IMR-90 (cell line): ENCODE measurements around the gene MMAA.
"Not testable (repeated sequence)": the region's sequence is repeated elsewhere in the genome, so short reads cannot be mapped to it uniquely, and the experiment has no call there.

Source experiments
- CTCF ChIP-seq: conservative IDR thresholded peaks from 2 replicates; pipeline ENCODE4 v1.5.1; 2012; ENCODE audit warnings: mild to moderate bottlenecking, low read depth, low read length, improper control_type of control experiment
- MAZ ChIP-seq: IDR thresholded peaks from 2 replicates; pipeline ENCODE4 v1.6.1; 2012; ENCODE audit warnings: low read depth, mild to moderate bottlenecking, low read length, improper control_type of control experiment, moderate library complexity, borderline replicate concordance
- MXI1 ChIP-seq: IDR thresholded peaks from 2 replicates; pipeline ENCODE4 v1.6.1; 2012; ENCODE audit warnings: low read depth, mild to moderate bottlenecking, low read length, moderate library complexity, borderline replicate concordance
- POLR2A ChIP-seq: IDR thresholded peaks from 2 replicates; pipeline ENCODE4 v1.6.1; 2012; ENCODE audit warnings: mild to moderate bottlenecking, low read depth, low read length
- RAD21 ChIP-seq: IDR thresholded peaks from 2 replicates; pipeline ENCODE4 v1.6.1; 2012; ENCODE audit warnings: low read length, improper control_type of control experiment
- RCOR1 ChIP-seq: IDR thresholded peaks from 2 replicates; pipeline ENCODE4 v1.6.1; 2012; ENCODE audit warnings: mild to moderate bottlenecking, low read length, improper control_type of control experiment; ENCODE audit not compliant: insufficient replicate concordance
- RFX5 ChIP-seq: IDR thresholded peaks from 2 replicates; pipeline ENCODE4 v1.8.0; 2012; ENCODE audit warnings: low read depth, mild to moderate bottlenecking, low read length, moderate library complexity
- SMC3 ChIP-seq: fragments of 150-350 bp; IDR thresholded peaks from 2 replicates; pipeline ENCODE4 v1.6.1; 2016; ENCODE audit warnings: low read depth, mild to moderate bottlenecking, antibody characterized with exemption, low read length, moderate library complexity

GRCh38 chr4:145640236-145640635 is 21.1 kb downstream of the MMAA start:
- TF ChIP-seq CTCF, POLR2A, RFX5, MXI1, RCOR1, RAD21, MAZ, SMC3: not testable (repeated sequence)
